Measurements from ENCODE around the gene BCL11A.

DNA sequence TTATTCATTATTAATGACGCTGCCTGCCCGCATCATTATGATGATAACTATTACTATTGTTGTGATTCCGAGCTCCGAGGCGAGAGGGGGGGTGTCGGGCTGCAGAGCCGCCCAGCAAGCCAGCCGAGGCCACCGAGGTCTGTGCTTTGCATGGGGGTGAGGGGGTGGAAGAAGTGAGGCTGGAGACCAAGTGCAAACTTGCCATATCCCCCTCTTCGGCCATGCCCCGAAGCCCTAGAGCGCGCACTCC is 3.6 kb downstream of the BCL11A start:
- TF ChIP-seq, protein P1, sequence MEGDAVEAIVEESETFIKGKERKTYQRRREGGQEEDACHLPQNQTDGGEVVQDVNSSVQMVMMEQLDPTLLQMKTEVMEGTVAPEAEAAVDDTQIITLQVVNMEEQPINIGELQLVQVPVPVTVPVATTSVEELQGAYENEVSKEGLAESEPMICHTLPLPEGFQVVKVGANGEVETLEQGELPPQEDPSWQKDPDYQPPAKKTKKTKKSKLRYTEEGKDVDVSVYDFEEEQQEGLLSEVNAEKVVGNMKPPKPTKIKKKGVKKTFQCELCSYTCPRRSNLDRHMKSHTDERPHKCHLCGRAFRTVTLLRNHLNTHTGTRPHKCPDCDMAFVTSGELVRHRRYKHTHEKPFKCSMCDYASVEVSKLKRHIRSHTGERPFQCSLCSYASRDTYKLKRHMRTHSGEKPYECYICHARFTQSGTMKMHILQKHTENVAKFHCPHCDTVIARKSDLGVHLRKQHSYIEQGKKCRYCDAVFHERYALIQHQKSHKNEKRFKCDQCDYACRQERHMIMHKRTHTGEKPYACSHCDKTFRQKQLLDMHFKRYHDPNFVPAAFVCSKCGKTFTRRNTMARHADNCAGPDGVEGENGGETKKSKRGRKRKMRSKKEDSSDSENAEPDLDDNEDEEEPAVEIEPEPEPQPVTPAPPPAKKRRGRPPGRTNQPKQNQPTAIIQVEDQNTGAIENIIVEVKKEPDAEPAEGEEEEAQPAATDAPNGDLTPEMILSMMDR (IDR thresholded peaks at IDR 0.05): no peak
- no peak for TF ChIP-seq POLR2A (IDR thresholded peaks at IDR 0.05)
